Ammon's horn (tissue), 1 donor: ENCODE results near the gene HSPBP1.
A peak's percentile ranks its signal among the peaks of the same experiment; 100 is the strongest.
"Not testable (repeated sequence)": the region's sequence is repeated elsewhere in the genome, so short reads cannot be mapped to it uniquely, and the experiment has no call there.

Experiments
- DNase-seq: peaks from one replicate; pipeline ENCODE4 v3.0.0-alpha.2; 2016; ENCODE audit warnings: low spot score

HSPBP1 gene

DNA sequence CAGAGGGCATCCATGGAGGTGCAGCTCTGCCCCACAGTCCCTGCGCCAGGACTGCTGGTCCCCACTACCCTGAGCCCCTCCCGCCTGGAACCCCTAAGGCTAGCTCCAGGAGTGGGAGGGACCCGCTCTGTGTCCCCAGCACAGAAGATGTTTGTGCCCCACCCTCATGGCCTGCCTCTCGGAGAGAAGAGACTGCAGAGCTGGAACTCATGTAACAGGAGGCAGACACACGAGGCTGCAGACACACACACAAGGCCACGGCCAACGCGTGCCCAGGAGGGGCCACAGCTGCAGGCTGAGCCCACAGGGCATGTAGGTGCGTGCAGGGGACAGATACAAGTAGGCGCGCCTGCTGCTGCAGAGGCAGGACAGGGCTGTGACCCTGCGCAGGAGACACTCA, 40.9 kb downstream of the HSPBP1 start:
- no peak for DNase-seq

DNA sequence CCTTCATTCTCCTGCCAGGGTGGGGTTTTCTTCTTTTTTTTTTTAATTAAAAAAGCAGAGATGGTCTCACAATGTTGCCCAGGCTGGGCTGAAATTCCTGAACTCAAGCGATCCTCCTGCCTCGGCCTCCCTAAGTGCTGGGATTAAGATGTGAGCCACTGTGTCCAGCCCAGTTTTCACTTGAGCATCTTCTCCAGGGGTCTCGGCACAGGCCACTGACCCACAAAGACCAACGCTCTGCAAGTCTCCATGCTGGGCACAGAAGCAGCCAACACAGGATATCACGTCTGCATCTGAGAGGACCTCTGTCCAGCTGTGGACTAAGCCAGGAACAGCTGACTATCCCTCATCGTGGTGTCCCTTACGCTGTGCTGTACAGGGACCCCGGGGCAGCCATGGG, 41.9 kb downstream of the HSPBP1 start:
- DNase-seq: no peak

DNA sequence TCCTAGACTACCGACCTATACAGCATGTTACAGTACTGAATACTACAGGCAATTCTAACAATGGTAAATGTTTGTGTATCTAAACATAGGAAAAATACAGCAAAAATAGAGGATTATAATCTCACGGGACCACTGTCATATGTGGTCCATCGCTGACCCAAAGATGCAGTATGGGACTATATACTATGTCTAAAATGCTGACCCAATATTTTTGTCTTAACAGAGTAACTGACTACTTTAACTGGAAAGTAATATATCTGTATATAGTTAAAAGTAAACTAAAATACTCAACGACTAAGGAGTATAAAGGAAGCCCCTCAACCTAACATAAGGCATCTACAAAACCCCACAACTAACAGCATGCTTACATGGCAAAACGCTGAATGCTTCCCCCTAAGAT, 46.9 kb downstream of the HSPBP1 start:
- no peak for DNase-seq

DNA sequence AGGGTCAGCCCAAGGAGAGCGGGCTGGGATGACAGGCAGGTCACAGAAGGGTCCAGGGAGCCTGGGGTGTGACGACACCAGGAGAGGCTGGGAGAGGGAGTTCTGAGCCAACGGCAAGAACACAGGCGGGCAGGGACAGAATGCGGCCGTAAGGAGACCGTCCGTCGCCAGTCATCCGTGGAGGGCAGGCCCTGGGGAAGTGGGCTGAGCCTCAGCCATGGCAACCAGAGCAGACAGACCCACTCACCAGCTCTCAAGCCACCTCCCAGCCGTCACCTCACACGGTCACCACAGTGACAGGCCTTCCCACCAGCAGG, 47.7 kb downstream of the HSPBP1 start:
- no peak for DNase-seq

DNA sequence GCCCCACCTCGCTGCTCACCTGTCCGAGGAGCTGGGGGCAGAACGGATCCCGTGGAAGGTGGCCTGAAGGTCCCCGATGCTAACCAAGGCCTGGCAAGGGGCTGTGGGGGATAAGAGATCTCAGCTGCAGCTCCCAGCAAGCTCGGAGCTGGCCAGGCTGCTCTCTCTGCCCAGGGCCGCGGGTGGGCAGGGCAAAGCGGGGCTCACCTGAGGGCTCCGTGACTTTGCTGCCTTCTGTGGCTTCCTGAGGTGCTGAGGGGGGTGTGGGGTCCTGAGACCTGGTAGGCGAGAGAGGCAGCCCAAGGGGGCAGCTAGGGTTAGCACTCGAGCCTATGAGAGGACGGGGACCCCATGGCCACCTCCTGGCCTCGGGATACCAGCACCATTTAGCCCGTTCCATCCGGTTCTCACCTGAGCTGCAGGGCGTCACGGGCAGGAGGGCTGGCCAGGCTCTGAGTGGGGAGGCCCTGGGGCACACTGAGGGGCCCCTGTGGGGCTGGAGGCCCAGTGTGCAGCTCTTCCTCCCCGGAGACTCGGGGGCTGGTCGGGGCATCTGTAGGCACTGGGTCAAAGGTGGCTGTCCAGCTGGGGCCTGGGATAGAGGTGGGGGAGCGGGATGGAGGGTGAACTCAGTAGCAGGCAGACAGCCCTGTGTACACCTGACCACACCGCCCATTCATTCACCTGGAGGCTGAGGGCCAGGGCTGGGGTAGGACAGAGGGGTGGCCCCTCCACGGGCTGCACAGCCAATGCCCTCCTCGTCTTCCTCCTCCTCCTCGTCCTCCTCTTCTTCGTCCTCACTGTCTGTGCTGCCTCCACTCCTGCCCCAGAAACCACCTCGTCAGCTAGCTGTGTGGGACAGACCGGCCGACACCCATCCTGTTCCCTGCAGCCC, 48.3 kb downstream of the HSPBP1 start:
- DNase-seq: no peak

DNA sequence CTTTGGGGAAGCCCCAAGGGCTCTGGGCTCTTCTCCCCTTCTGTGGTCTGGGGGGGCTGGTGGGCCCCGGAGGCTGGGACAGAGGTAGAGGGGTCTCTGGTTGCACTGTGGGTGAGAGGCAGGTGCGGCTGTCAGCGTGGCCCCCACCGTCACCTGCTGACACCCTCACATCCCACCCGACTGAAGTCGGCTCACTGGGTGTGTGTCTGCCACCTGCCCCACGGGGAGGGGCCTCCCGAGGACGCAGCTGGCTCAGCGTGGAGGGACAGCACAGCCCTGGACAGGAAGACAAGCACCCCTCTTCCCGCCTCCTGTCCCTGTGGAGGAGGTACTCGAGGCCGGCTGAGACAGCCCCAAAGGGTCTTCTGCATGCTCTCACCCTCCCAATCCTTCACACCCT, 49.1 kb downstream of the HSPBP1 start:
- no peak for DNase-seq

DNA sequence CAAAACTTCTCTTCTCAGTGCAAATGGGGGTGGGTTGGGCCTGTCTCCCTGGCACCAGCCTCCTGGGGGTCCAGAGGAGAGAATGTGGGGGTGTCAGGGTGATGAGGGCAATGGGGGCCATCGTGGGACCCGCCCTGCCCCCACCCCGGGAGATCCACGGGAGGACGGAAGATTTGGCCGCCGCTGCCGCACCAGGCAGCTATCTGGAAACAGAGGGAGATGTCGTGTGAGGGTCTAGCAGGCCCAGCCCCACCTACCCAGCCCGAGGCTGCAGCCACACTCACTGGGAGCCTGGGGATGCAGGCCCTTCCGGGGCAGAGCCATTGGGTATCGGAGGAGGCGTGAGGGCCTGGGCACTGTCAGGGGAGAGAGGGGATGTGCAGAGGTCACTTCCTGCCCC, 49.6 kb downstream of the HSPBP1 start:
- DNase-seq: no peak

DNA sequence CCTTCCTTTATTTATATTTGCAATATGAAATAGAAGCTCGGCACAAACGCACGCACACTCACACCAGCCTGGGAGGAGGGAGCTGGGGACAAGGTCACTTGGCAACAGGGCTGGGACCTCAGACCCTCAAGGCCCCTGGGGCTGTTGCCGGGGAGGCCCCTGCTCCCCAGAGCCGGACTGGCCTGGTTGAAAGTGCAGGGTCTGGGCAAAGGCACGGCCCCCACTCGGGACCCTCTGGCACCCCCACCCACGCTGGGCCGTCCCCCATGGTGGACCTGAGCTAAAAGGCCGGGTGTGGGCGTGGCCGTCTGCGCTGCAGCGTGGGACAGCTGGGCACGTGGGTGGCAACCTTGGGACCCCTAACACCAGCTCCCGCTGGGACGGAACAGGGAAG, 50.1 kb downstream of the HSPBP1 start:
- DNase-seq: no peak

DNA sequence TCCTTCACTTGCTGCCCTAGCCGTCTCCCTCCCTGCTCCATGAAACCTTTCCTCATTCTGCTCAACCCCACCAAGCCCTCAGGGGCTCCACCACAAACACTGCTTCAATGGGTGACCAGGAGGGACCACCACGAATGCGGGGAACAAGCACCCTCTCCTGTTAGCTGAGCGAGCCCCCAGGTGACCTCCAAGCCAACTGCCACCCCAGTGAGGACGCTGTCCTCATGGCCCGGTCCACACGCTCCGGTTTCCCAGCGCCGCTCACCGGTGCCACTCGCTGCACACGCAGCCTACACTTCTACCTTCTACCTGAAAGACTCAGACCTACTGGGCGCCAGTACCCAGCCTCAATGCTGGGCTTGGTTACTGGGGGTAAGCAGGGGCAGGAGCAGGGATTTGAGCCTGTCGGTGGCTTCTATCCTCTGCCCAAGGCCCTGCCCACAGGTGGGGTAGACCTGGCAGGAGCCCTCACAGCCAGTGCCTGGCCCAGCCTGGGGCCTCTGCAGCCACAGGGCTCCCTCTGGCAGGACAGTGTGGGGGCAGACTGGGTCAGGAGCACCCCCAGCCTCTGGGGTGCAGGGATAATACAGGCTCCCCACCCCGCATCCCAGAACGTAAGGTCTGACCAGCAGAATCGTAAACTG, 50.6 kb downstream of the HSPBP1 start:
- no peak for DNase-seq

DNA sequence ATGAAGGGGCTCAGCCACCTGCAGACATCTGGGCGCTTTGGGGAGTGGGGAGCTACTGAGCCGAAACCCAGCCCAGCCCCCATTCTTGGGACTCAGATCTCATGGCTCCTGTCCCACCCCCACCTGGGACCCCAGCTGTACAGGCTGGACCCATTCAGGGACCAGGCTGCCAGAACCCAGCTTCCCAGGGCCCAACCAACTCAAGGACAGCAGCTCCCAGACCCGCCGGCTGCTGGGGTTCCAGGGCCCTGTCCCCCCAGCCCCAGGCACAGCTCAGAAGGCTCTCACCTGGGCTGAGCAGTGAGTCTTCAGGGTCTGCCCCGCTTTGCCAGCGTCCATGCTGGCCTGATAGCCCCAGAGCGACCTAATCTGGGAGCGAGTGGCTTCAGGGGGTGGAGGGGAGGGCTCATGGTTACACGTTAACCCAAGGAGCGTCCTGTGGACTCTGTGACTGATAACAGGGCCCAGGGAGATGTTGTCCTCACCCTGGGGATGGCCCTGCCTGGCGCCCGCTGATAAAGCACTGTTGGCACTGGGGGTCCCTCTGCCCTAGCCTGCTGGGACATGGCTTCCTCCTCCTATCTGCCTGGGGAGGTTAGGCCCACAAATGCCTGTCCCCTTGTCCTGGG, 51.4 kb downstream of the HSPBP1 start, which contains the start of gene TMEM86B:
Gene TMEM86B (minus strand): TSS at position 361 of the 629 bp plus-strand sequence. CDS start 22 bp downstream, at position 339.
- no peak for DNase-seq

DNA sequence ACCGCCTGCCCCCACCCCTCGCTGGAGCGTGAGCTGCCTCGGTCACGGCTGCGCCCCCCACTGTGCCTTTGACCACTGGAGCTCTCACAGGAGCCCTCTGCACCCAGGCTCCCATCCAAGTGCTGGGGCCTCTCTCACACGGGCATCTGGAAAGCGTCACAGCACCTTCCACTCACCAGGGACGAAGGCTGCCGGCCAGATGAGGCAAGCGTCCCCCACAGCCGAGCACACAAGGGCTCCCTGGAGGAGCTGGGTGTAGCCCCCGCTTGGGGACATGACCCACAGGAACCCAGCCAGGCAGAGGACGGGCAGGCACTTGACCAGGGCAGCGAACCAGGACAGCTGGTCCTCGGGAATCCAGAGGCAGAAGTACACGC, 51.9 kb downstream of the HSPBP1 start:
- DNase-seq: no peak

DNA sequence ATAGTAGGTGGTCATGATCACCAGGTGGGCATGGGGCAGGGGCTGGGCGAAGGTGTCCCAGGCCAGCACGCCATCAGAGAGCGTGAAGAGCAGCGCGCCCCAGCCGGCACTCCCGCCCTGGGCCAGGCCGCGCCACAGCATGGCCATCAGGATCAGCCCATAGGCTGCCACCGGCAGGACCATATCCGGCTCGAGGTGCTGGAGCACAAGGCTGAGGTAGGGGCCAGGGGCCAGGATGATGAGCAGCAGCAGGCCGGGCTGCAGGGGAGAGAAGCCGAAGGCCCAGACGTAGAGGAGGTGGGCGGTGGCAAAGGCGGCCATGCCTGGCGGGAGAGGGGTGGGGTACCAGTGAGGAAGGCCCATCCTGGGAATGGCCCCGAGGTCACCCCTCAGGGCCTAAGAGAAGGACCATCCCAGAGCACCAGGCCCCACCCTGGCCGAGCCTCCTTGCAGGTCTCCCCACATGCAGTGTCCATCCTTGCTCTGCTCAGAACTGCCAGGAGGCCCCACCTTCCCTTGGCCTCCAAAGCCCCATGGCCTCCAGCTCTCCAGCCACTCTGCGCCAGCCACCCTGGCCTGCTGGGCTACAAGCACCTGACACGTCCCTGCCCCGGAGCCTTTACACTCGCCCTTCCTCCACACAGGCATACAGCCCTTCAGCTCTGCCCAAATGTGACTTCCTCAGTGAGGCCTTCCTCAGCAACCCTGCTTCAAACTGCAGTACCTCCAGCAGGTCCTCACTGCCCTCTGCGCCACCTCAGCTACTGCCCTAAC, 52.5 kb downstream of the HSPBP1 start:
- no peak for DNase-seq

DNA sequence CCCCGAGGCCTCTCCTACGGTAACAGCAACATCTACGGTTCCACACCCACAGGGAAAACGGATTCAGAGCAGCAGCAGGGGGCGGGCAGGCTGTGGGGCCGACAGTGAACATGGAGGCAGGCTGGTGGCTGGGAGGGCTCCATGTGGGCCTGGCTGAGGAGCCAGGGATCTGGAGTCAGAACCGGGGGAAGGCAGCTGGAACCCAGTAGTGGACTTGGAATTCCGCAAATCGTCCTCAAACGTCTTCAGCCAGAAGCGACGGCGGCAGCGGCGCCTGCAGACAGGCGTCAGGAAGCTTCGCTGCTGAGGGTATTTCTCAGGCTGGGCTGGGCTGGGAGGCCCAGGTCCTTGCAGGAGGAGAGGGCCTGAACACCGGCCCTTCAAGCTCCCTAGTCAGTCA, 53.1 kb downstream of the HSPBP1 start:
- DNase-seq: no peak

DNA sequence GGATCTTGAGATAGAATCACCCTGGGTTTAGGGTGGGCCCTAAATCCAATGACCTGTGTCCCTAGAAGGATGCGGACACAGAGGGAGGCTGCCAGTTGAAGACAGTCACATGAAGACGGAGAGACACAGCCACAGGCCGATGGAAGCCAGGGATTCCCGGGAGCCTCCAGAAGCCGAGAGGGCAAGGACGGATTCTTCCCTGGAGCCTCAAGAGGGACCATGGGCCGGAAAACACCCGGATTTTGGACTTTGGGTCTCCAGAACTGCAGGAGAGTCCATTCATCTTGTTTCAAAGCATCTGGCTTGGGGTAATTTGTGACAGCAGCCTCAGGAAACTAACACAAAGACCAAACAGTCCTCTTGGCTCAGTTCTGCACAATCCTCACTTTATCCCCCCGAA, 53.6 kb downstream of the HSPBP1 start:
- no peak for DNase-seq

DNA sequence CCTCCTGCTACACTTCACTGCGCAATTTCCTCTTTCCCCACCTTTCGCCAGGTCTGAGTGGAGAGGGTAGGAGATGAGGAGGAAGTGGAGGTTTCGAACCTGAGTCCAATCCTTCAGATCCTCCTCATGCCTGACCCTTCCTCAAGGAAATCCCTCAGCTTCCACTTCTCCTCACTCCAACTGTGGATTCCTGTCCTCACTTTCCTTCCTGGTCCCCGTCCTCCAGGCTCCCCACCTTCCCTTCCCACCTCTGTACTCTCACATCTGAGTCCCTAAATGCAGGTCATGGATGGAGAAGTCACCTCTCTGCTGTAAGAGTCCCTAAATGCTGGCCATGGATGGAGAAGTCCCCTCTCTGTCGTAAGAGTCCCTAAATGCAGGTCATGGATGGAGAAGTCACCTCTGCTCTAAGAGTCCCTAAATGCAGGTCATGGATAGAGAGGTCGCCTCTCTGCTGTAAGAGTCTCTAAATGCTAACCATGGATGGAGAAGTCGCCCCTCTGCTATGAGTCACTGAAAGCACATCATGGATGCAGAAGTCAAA, 54.4 kb downstream of the HSPBP1 start:
- DNase-seq: no peak

DNA sequence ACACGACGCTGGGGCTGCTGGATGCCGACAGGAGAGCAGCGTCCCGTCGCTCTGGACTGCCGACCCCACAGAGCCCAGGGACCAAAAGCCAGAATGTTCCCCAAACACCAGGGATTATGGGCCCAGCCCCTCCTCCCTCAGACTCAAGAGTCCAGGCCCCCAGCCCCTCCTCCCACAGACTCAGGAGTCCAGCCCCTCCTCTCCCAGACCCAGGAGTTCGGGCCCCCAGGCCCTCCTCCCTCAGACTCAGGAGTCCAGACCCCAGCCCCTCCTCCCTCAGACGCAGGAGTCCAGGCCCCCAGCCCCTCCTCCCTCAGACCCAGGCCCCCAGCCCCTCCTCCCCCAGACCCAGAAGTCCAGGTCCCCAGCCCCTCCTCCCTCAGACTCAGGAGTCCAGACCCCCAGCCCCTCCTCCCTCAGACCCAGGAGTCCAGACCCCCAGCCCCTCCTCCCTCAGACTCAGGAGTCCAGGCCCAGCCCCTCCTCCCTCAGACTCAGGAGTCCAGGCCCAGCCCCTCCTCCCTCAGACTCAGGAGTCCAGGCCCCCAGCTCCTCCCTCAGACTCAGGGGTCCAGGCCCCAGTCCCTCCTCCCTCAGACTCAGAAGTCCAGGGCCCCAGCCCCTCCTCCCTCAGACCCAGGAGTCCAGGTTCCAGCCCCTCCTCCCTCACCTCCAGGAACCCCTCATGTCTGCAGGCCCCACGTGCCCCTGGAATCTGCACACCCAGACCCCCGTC, 55.1 kb downstream of the HSPBP1 start:
- not testable (repeated sequence) for DNase-seq

DNA sequence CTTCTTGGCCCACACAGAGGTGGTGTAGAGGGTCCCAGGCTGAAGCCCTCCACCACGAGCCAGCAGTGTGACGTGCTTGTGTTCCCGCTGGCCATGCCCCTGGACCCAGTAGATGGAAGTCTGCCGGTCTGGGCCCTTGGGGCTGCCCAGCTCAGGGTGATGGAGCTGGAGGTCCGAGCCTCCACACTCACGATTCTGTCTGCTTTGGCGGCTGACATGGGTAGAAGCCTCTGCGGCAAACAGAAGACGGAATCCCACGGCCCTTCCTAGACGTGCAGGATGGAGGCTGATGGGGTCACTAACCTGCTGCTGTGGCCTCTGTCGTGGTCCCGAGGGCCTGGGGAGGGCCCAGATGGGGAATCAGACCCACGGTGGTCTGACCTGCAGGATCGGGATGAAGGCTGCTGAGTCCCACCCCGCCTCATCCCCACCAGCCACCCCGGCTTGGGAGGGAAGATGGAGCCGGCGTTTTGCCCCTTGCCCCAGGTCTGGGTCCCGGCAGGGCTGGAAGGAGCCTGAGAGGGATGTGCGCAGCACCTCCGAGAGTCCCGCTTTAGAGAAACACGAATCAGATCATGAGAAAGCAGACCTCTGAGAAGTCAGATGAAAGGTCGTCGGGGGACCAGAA, 55.8 kb downstream of the HSPBP1 start:
- DNase-seq: no peak

DNA sequence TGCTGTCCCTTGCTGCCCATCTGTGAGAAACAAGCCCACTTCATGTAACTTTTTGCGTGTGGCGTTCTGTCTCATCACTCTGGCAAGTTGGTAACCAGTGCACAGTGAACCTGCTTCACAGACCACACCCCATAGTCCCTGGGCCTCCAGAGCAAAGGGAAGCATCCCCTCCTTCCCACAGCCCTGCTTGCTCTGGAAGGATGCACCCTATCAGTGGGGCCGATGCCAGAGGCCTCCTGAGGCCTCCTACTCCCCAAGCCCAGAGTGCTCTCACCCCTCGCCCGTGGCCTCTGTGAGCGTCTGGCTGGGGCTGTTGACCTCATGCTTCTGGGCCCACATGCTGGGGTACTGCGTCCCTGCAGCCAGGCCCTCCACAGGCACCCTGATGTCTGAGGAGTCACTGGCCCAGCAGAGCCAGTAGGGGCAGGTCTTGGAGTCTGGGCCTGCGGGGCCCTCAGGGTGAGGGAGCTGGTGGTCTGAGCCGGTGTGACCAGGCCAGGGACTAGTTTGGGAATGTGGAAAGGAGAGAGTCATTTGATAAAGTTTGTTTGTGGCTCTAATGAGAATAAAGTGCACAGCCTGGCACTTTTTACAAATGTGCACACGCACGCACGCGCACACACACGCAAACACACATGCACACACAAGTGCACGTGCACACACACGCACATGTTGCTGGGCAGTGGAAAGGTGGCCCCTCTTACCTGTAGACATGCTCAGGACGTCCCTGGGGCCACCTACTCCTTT, 56.4 kb downstream of the HSPBP1 start:
- no peak for DNase-seq

DNA sequence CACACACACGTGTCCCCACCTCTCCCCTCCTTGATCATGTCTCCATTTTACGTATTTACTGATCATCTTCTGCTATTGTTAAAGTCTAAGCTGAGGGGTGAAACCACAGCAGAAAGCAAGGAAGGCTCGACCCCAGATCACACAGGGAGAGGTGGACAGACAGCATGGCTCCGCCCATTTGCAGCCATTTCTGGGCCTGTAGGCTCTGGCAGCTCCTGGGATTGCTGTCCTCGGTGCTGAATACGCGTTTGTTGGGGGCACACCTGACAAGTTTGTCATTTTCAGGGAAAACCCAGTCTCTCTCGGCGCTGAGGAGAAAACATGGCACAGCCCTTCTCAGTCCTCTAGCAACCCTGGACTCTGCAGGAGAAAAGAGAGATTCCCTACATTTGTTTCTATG, 59.4 kb downstream of the HSPBP1 start:
- DNase-seq: no peak

DNA sequence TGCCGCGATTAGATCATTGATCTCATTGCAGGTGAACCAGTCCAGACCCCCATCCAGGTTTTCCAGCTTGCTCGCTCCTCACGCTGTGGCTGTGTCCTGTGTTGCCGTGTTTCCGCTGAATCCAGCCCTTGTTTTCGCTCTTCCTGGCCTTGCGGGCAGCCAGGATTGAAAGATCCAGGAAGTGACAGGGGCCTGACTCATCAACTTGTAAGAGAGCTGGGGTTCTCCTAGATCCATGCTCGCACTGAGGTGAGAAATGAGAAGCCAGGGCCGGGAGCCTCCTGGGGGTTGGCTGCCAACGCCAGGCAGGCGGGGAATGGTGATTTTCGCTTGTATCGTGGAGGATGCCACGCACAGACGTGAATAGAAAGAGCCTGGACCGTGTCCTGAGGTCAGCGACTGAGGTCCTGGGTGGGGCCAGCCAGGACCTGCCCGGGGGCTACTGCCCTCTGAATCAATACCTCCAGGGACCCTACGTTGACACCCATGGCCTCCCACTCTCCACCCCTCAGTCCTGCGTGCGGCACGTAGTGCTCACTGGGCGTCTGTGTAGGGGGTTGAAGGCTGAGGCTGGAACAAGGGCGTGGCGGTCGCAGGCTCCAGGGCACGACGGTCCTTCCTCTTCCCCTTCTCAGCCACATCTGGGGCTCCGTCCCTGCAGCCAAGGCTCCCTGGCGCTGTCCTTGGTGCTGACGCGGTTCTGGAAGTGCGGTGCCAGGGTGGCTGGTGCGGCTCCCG, 63.3 kb downstream of the HSPBP1 start:
- DNase-seq: peak; percentile 90
